Stimulated activated CD8-positive, alpha-beta memory T cell treated with anti-CD3 and anti-CD28 coated beads, Interleukin-4, amount 100 ng/mL, for 48 hours (primary cell): Measurements from ENCODE around the gene HECTD4.
"Not testable (repeated sequence)": the region's sequence is repeated elsewhere in the genome, so short reads cannot be mapped to it uniquely, and the experiment has no call there.

ENCODE experiments used
- DNase-seq: peaks from one replicate; pipeline ENCODE4 v3.0.0-alpha.2; 2020

The HECTD4 gene

GRCh38 chr12:112252184-112252583 lies 130.0 kb downstream of the HECTD4 start:
- no peak for DNase-seq

DNA sequence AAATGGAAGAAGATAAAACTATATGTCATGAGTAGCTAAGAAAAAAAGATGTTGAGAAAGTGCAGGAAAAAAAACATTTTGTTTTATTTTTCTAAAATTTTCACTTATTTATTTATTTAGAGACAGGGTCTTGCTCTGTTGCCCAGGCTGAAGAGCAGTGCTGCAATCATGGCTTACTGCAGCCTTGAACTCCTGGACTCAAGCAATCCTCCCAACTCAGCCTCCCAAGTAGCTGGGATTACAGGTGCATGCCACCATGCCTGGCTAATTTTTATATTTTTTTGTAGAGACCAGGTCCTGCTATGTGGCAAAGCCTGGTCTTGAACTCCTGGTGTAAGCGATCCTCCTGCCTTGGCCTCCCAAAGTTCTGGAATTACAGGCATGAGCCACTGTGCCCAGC lies 137.3 kb downstream of the HECTD4 start:
- not testable (repeated sequence) for DNase-seq

DNA sequence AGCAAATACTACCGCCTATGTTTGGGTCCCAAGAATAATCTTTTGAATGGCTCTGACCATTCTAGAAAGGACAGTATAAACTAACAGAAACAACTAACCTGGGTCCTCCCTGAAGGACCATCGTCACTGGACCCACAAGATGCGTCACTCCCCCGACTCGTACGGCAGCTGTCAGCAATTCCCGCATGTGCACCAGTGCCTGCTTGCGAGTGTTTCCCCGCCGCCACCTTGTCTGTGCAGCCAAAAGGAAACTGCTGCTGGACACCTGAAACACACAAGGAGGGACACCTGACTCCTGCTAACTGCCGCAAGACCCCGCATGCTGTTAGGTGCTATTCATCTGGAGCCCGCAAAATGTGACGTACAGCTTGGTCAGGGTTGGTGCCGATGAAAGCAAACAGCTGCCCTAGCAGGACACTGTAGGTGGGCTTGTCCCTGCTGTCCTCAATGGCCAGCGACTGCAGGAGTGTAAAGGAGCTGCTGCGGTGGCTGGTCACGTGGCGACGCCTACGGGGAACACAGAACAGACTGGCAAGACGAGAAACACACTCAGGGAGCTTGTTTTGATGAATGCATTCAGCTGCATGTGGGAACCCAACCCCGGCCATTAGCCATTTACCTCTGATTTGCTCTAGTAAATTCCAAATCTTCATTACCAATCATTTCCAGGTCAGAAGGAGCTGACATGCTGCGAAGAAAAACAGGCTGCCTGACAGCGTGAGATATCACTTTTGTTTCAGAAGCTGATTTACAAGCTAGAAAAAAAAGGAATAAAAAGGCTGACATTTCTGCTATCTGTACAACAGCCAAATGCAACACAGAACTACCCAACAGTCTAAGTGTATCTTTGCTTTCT lies 138.7 kb downstream of the HECTD4 start:
- DNase-seq, result no peak

GRCh38 chr12:112241176-112241575 lies 141.1 kb downstream of the HECTD4 start:
- DNase-seq, result no peak

- no peak for DNase-seq
Observed at GRCh38 chr12:112239881-112240280, 142.3 kb downstream of the HECTD4 start.

GRCh38 chr12:112239020-112239419 lies 143.2 kb downstream of the HECTD4 start:
- DNase-seq, result no peak

DNA sequence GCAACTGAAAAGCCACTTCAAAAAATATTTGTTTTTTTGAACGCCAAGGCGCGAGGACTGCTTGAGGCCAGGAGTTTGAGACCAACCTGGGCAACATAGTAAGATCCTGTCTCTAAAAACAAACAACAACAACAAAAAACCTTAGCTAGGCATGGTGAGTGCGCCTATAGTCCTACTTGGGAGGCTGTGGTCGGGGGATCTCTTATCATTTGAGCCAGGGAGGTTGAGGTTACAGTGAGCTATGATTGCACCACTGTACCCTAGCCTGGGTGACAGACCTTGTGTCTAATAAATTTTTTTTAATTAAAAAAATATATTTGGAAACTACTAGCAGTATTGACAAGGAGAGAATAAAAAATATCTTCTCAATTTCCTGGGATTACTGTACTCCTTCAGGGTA lies 143.8 kb downstream of the HECTD4 start:
- no peak for DNase-seq

GRCh38 chr12:112236786-112237185 lies 145.4 kb downstream of the HECTD4 start:
- no peak for DNase-seq

- DNase-seq, result no peak
Observed at GRCh38 chr12:112236386-112236785, 145.8 kb downstream of the HECTD4 start.

DNA sequence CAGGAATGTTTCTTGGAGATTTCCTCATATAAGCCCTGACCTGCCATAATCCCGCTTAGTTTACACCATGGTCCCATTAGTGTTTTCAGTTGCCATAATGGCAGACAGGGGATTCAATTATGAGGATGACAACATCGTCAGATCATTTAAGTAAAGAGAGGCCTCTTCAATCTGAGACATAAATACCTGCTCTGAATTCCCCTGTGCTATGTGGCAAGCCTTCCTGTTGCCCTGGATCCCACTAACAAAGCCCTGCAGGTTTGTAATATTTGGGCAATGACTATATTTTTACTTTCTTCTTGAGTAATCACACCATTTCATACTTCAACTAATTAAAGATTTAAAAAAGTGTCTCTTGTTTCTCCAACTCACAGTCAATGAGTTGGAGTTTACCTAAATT lies 147.9 kb downstream of the HECTD4 start:
- no peak for DNase-seq

DNA sequence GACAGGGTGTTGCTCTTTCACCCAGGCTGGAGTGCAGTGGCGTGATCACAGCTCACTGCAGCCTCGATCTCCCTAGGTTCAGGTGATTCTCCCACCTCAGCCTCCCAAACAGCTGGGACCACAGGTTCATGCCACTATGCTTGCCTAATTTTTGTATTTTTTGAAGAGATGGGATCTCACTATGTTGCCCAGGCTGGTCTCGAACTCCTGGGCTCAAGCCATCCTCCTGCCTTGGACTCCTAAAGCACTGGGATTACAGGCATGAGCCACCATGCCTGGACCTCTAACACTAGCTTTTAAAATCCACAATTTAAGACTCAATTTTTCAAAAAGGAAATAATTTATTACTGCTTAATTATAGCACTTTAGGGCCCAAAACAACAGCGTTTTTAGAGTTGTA lies 149.0 kb downstream of the HECTD4 start:
- DNase-seq, result no peak

GRCh38 chr12:112230136-112230535 lies 152.1 kb downstream of the HECTD4 start:
- DNase-seq, result no peak

DNA sequence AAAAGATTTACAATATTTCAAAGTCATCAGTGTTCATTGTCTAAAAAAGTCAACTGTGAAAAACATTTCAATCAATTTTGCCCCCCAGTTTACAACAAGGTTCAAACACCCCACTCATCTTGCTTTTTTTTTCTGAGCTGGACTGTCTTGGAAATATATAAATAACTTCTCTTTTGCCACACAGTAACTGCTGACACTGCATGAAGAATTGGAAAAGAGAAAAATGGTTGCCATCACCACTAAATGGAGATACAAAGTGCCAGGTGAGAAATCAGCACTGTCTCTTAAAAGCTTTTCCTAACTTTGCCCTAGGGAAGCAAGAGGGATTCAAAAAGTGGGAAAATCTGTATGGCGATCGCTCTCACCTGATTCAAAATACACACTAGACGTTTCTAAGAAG lies 155.5 kb downstream of the HECTD4 start:
- no peak for DNase-seq

DNA sequence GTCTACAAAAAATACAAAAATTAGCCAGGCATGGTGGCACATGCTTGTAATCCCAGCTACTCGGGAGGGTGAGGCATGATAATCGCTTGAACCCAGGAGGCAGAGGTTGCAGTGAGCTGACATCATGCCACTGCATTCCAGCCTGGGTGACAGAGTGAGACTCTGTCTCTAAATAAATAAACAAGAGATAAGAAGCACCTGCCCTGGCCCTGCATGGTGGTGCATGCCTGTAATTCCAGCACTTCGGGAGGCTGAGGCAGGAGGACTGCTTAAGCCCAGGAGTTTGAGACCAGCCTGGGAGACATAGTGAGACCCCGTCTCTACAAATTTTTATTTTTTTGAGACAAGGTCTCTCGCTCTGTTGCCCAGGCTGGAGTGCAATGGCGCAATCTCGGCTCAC lies 161.6 kb downstream of the HECTD4 start:
- DNase-seq, result not testable (repeated sequence)

- no peak for DNase-seq
Observed at GRCh38 chr12:112219195-112219594, 163.0 kb downstream of the HECTD4 start.

DNA sequence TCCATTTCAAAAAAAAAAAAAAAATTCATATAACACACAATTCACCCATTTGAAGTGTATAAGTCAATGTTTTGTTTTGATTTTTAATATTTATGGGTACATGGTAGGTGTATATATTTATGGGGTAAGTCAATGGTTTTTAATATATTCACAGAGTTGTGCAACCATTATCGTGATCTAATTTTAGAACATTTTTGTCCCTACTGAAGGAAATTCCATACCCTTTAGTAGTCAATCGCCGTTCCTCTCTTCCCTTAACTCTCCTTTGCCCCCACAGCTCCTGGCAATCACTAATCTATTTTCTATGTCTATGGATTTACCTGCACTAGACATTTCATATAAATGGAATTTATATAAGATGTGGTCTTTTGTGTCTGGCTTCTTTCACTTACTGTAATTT lies 164.1 kb downstream of the HECTD4 start:
- no peak for DNase-seq

- DNase-seq, result no peak
Observed at GRCh38 chr12:112217647-112218046, 164.6 kb downstream of the HECTD4 start.

DNA sequence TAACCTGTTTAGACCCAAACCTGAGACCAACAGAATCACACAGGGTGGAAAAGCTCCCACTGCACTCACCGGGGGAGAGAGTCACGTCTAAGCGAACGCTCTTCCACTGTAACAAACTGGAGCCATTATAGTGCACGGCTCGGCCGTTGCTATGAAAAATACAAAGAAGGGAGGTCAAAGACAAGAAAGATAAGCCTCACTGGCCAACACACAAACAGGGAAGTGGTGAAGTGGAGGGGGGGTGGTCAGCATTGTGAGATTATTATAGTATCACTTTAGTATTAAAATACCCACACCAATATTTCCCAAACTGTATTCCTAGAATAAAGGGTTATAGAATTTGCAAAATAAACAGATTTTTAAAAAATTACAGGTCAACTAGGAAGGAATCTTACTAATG lies 166.0 kb downstream of the HECTD4 start:
- DNase-seq, result no peak

GRCh38 chr12:112214064-112214463 lies 168.2 kb downstream of the HECTD4 start:
- DNase-seq, result no peak

- no peak for DNase-seq
Observed at GRCh38 chr12:112208301-112208910, 173.8 kb downstream of the HECTD4 start.

GRCh38 chr12:112207397-112207924 lies 174.8 kb downstream of the HECTD4 start:
- DNase-seq, result no peak

DNA sequence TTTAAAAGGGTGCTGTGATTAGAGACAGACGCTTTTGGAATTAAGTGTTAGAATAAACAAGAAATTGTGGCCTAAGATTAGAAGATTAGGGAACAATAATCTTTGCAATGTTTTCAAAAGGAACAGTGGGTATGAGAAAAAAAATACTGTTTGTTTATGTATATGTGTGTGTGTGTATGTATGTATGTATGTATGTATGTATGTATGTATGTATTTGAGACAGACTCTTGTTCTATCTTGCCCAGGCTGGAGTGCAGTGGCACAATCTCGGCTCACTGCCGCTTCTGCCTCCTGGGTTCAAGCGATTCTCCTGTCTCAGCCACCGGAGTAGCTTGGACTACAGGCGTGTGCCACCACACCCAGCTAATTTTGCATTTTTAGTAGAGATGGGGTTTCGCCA lies 175.3 kb downstream of the HECTD4 start:
- no peak for DNase-seq

DNA sequence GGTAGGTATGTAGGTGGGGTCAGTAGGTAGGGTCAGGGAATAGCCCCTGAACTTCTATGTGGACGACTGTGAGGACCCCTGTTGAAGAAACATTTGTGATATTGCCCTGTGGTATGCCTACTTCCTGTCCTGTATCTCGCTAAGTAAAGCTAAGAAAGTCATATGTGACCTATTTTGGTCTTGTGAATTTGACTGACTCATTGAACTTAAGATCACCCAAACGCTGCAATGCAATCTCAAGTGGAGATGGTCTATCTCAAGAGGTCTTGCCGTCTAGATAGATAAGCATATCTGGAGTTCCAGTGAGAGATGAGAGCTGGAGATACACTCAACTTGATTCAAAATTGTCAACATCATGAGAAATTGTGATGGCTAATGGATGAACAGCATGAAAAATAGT lies 183.1 kb downstream of the HECTD4 start:
- DNase-seq, result no peak

GRCh38 chr12:112198120-112198733 lies 184.0 kb downstream of the HECTD4 start:
- peak; percentile 70 for DNase-seq
